Progenitor cell of endocrine pancreas (in vitro differentiated cells): ENCODE data around the gene CCDC69. TPM values are rescaled to one million over a fixed set of nuclear protein-coding genes. Genes with fewer than 3 reads are reported as not detected.

Source experiments
- DNase-seq: peaks from one replicate; pipeline ENCODE4 v3.0.0; 2021; ENCODE audit warnings: low spot score; ENCODE audit not compliant: unreplicated experiment
- H3K27ac Mint-ChIP-seq: 2 replicates; pipeline ENCODE4 v1.8.0; 2021; ENCODE audit warnings: mild to moderate bottlenecking, moderate library complexity, mixed read lengths
- H3K27me3 Mint-ChIP-seq: 2 replicates; pipeline ENCODE4 v1.8.0; 2021; ENCODE audit warnings: mixed read lengths
- H3K36me3 Mint-ChIP-seq: 2 replicates; pipeline ENCODE4 v1.8.0; 2022; ENCODE audit warnings: mixed read lengths; ENCODE audit not compliant: insufficient read depth
- H3K4me1 Mint-ChIP-seq: 2 replicates; pipeline ENCODE4 v1.8.0; 2021; ENCODE audit warnings: low read depth, mixed read lengths
- H3K4me3 Mint-ChIP-seq: 2 replicates; pipeline ENCODE4 v1.8.0; 2021; ENCODE audit warnings: low read depth, mild to moderate bottlenecking, moderate library complexity, mixed read lengths
- H3K9me3 Mint-ChIP-seq: 2 replicates; pipeline ENCODE4 v1.8.0; 2021; ENCODE audit warnings: low read depth, mixed read lengths
- total RNA-seq: library from RNA; stranded (reverse); gene quantifications from 2 replicates; pipeline ENCODE4 v1.2.1, GENCODE V29; 2021
- TF ChIP-seq, protein P1 (sequence below): fragments of 200-600 bp; sonication (generic); IDR thresholded peaks from one replicate; pipeline ENCODE4 v1.5.0; 2021; ENCODE audit warnings: antibody characterized with exemption, mild to moderate bottlenecking; ENCODE audit not compliant: unreplicated experiment

Gene CCDC69
- total RNA-seq, 1 donor from 2014 or later: 4.6 TPM

DNA sequence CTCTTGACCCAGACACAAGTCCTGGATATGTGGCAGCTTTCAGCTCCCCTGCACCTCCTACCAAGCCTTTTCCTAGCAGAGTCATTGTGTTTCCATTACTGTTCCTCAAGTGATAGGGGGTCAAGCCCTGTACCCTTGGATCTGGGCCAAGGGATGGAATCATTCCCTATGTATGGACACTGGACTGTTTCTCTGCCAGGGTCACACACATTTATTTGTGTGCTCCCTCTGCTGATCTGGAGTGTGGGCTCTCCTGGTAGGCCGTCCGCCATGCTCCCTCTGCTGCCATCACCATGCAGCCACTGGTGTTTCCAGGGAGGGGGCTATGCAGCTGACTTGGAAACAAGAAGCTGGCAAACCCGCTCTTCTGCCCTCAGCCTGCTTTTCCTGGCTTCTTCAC, 38.6 kb upstream of the CCDC69 start:
- Mint-ChIP-seq H3K4me1 (peaks cover 2% of the 10 kb centered on the region), H3K27ac (no peak overlapping the region), H3K27me3 (no peaks in the 10 kb centered on the region), H3K36me3 (peaks cover 14% of the 10 kb centered on the region), H3K9me3 (no peaks in the 10 kb centered on the region), H3K4me3 (no peak overlapping the region)
- no peak for DNase-seq
- TF ChIP-seq, protein P1, sequence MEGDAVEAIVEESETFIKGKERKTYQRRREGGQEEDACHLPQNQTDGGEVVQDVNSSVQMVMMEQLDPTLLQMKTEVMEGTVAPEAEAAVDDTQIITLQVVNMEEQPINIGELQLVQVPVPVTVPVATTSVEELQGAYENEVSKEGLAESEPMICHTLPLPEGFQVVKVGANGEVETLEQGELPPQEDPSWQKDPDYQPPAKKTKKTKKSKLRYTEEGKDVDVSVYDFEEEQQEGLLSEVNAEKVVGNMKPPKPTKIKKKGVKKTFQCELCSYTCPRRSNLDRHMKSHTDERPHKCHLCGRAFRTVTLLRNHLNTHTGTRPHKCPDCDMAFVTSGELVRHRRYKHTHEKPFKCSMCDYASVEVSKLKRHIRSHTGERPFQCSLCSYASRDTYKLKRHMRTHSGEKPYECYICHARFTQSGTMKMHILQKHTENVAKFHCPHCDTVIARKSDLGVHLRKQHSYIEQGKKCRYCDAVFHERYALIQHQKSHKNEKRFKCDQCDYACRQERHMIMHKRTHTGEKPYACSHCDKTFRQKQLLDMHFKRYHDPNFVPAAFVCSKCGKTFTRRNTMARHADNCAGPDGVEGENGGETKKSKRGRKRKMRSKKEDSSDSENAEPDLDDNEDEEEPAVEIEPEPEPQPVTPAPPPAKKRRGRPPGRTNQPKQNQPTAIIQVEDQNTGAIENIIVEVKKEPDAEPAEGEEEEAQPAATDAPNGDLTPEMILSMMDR: no peak

DNA sequence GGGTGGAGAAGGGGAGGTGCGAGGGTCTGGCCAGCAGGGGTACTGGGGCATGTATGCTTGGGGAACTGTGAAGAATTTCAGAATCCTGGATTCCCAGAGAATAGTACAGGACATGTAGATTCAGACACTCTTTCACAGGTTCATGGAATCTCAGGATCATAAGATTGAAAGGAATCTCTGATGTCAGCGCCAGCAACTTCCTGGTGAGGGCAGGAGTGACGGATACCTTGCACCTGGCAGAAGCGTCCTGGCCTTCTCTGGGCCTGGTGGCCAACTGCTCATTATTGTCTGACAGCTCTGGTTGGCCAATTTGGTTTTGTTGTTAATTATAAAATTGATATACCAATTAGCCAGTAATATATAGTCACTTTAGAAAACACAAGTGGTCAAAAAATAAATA, 36.0 kb upstream of the CCDC69 start:
- peaks cover 3% of the 10 kb centered on the region for H3K36me3 Mint-ChIP-seq
- no peak overlapping the region for H3K4me3 Mint-ChIP-seq
- no peaks in the 10 kb centered on the region for H3K27me3 Mint-ChIP-seq
- H3K9me3 Mint-ChIP-seq: no peaks in the 10 kb centered on the region
- peaks cover 2% of the 10 kb centered on the region for H3K4me1 Mint-ChIP-seq
- TF ChIP-seq, protein P1: no peak
- no peak overlapping the region for H3K27ac Mint-ChIP-seq
- no peak for DNase-seq

DNA sequence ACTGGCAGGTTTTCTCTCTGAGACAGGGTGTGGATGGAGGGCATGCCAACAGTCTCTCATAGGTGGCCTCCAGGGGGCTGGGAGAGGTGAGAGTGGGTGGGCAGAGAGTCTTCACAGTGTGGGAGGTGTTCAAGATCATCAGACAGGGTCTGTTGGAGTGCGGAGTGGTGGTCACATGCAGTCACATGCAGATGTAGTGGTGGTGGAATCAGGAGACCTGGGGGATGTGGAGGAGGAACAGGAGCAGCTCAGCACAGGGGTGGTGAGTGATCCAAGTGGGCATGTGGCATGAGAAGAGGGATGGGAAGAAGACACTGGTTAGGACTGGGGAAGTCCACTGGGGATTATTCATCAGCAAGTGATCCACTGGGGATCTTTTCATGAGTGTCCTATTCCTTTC, 34.9 kb upstream of the CCDC69 start:
- Mint-ChIP-seq H3K27ac (peak overlapping the region; percentile 73), H3K27me3 (no peaks in the 10 kb centered on the region), H3K4me3 (no peak overlapping the region), H3K9me3 (no peaks in the 10 kb centered on the region), H3K36me3 (peaks cover 1% of the 10 kb centered on the region), H3K4me1 (peaks cover 3% of the 10 kb centered on the region)
- no peak for DNase-seq
- TF ChIP-seq, protein P1: no peak

DNA sequence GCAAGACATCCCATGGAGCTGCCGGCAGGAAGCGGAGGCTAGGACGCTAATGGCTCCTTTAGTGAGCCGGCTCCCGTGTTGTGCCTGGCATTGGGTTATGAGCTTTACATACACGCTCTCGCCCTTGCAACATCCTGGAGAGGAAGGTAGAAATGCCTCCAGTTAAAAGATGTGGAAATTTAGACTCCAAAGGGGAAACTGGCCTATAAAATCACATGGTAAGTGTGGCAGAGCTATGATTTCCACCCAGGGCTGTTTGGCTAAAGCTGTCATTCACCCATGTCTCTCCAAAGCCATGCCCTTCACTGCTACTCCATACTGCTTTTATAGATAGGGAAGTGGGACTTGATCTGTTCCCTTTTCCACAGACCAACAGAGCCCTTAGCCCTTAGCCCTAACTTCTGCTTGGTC, 34.3 kb upstream of the CCDC69 start:
- Mint-ChIP-seq H3K27me3 (no peaks in the 10 kb centered on the region), H3K4me3 (no peak overlapping the region), H3K9me3 (no peaks in the 10 kb centered on the region), H3K36me3 (peaks cover 1% of the 10 kb centered on the region), H3K4me1 (peaks cover 8% of the 10 kb centered on the region), H3K27ac (no peak overlapping the region)
- DNase-seq: no peak
- TF ChIP-seq, protein P1: no peak

DNA sequence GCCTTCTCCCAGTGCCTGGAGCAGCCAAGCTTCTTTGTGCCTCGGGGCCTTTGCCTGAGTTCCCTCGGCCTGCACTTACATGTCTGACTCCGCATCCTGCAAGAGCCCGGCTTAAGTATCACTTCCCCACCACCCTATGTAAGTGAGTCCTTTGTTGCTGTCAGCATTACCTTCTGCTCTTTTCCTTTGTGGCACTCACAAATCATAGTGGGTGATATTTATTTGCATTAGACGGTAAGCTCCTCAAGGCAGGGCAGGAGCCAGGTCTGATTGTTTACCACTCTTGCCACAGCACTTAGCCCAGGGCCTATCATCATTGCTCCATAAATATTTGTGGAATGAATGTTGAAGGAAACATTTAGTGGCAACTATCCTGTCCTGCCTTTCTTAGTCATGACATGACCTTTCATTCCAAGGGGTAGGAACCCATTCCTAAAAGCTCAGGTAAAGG, 33.9 kb upstream of the CCDC69 start:
- Mint-ChIP-seq H3K4me1 (peaks cover 8% of the 10 kb centered on the region), H3K27me3 (no peaks in the 10 kb centered on the region), H3K27ac (no peak overlapping the region), H3K9me3 (no peaks in the 10 kb centered on the region), H3K36me3 (peaks cover 1% of the 10 kb centered on the region), H3K4me3 (no peak overlapping the region)
- DNase-seq: no peak
- TF ChIP-seq, protein P1: no peak
